ENCODE results near the gene CELF1. TPM values are rescaled to one million over a fixed set of nuclear protein-coding genes. Genes with fewer than 3 reads are reported as not detected.

CELF1 gene
- total and polyA plus RNA-seq, 2 experiments from 2014 or later: 59.1 to 84.6 TPM

DNA sequence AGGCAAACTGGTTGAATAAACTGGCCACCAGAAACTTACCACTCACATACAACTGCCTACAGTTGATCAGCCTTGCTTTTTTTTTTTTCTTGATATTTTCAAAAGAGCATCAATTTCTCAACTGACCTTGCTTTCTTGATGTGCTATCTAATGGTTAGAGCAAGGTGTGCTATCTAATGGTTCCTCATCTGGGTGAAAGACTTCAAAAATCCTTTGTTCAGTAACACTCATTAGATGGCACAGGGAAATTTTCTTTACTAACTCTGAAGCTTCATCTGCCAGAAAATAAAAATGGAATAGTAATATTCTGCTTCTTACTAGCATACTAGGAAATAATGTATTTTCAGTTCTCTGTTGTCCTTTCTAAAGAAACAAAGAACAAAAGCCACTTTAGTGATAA lies 52.8 kb downstream of the CELF1 start:
- Histone ChIP-seq H3K27me3 (no peaks in the 10 kb centered on the region), H3K4me2 (no peak overlapping the region), H4K20me1 (ENCODE audit: insufficient read depth, poor library complexity, severe bottlenecking) (peaks cover 72% of the 10 kb centered on the region), H3K4me3 (no peak overlapping the region), H3K4me1 (ENCODE audit: insufficient read depth) (peaks cover 6% of the 10 kb centered on the region), H3K36me3 (replicated peaks; ENCODE audit: insufficient read depth, low read depth) (no peaks in the 10 kb centered on the region), H2AFZ (no peak overlapping the region), H3K27ac (no peak overlapping the region), H3K9me2 (replicated peaks; ENCODE audit: insufficient read depth) (no peaks in the 10 kb centered on the region), H3K79me2 (peaks cover 98% of the 10 kb centered on the region), H3K9me3 (ENCODE audit: low read depth) (no peaks in the 10 kb centered on the region)
- TF ChIP-seq, protein P1, sequence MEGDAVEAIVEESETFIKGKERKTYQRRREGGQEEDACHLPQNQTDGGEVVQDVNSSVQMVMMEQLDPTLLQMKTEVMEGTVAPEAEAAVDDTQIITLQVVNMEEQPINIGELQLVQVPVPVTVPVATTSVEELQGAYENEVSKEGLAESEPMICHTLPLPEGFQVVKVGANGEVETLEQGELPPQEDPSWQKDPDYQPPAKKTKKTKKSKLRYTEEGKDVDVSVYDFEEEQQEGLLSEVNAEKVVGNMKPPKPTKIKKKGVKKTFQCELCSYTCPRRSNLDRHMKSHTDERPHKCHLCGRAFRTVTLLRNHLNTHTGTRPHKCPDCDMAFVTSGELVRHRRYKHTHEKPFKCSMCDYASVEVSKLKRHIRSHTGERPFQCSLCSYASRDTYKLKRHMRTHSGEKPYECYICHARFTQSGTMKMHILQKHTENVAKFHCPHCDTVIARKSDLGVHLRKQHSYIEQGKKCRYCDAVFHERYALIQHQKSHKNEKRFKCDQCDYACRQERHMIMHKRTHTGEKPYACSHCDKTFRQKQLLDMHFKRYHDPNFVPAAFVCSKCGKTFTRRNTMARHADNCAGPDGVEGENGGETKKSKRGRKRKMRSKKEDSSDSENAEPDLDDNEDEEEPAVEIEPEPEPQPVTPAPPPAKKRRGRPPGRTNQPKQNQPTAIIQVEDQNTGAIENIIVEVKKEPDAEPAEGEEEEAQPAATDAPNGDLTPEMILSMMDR (IDR thresholded peaks at IDR 0.05; ENCODE audit: poor library complexity): no peak
- TF ChIP-seq EZH2phosphoT487 (IDR thresholded peaks at IDR 0.05; ENCODE audit: low read depth, severe bottlenecking, unreplicated experiment) (no peak), EZH2 (IDR thresholded peaks at IDR 0.05; ENCODE audit: borderline replicate concordance) (no peak)
- DNase-seq (ENCODE audit: low spot score): no peak

DNA sequence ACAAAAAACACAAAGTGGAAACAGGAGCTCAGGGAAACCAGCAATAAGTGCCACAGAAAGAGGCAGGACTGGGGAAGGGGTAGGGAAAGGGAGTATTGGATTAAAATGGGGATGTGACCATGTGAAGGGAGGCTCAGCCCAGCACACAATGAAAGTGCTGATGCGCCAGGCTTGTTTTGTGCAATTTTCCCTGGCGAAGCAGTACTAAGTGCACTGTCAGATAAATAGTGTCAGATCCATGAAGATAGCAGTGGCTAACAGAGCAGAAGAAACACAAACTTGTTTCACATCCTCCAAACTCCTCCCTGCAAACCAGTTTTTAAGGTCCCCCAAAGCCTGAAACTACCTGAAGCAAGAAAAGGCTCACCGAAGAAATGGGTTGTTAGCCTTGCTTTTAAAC lies 53.3 kb downstream of the CELF1 start:
- Histone ChIP-seq H3K9me3 (ENCODE audit: low read depth) (no peaks in the 10 kb centered on the region), H3K4me2 (no peak overlapping the region), H3K4me3 (no peak overlapping the region), H4K20me1 (ENCODE audit: insufficient read depth, poor library complexity, severe bottlenecking) (peaks cover 73% of the 10 kb centered on the region), H2AFZ (no peak overlapping the region), H3K27me3 (no peaks in the 10 kb centered on the region), H3K27ac (no peak overlapping the region), H3K4me1 (ENCODE audit: insufficient read depth) (peaks cover 6% of the 10 kb centered on the region), H3K36me3 (replicated peaks; ENCODE audit: insufficient read depth, low read depth) (no peaks in the 10 kb centered on the region), H3K79me2 (peaks cover 98% of the 10 kb centered on the region), H3K9me2 (replicated peaks; ENCODE audit: insufficient read depth) (no peaks in the 10 kb centered on the region)
- no peak for DNase-seq (ENCODE audit: low spot score)
- TF ChIP-seq, protein P1 (IDR thresholded peaks at IDR 0.05; ENCODE audit: poor library complexity): no peak
- TF ChIP-seq EZH2 (IDR thresholded peaks at IDR 0.05; ENCODE audit: borderline replicate concordance): no peak
- no peak for TF ChIP-seq EZH2phosphoT487 (IDR thresholded peaks at IDR 0.05; ENCODE audit: low read depth, severe bottlenecking, unreplicated experiment)
- 83% methylated on average over 3 of the region's 3 CpGs for WGBS (ENCODE audit: low lambda C conversion rate, missing lambda C conversion rate)

DNA sequence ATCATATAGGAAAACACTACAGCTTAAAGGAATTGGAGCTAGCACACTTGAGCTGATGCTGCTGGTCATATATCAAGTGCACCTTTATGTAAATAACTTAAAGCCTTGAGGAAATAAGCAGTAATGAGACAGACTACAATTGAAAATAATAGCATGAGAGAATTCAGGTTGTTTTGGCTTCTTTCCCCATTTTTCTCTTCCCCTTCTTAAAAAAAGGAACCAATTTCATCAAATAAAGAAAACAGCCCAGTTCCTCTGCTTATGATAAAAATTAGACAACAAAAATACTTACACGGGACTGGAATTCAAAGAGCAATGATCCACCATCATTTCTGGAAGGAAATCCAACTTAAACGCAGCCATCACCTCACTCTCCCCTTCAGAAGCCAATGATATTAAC lies 53.8 kb downstream of the CELF1 start:
- H2AFZ ChIP-seq: no peak overlapping the region
- no peak overlapping the region for H3K27ac ChIP-seq
- H3K4me2 ChIP-seq: no peak overlapping the region
- no peaks in the 10 kb centered on the region for H3K9me3 ChIP-seq (ENCODE audit: low read depth)
- H3K4me1 ChIP-seq (ENCODE audit: insufficient read depth): peaks cover 6% of the 10 kb centered on the region
- no peak overlapping the region for H3K4me3 ChIP-seq
- no peaks in the 10 kb centered on the region for H3K36me3 ChIP-seq (replicated peaks; ENCODE audit: insufficient read depth, low read depth)
- TF ChIP-seq EZH2 (IDR thresholded peaks at IDR 0.05; ENCODE audit: borderline replicate concordance) (no peak), EZH2phosphoT487 (IDR thresholded peaks at IDR 0.05; ENCODE audit: low read depth, severe bottlenecking, unreplicated experiment) (no peak)
- TF ChIP-seq, protein P1 (IDR thresholded peaks at IDR 0.05; ENCODE audit: poor library complexity): no peak
- H3K27me3 ChIP-seq: no peaks in the 10 kb centered on the region
- H3K9me2 ChIP-seq (replicated peaks; ENCODE audit: insufficient read depth): no peaks in the 10 kb centered on the region
- H3K79me2 ChIP-seq: peaks cover 98% of the 10 kb centered on the region
- peaks cover 71% of the 10 kb centered on the region for H4K20me1 ChIP-seq (ENCODE audit: insufficient read depth, poor library complexity, severe bottlenecking)
- 88% methylated on average over 2 of the region's 2 CpGs for WGBS (ENCODE audit: low lambda C conversion rate, missing lambda C conversion rate)
- no peak for DNase-seq (ENCODE audit: low spot score)

Measured in hepatocyte (in vitro differentiated cells).